A673 (cell line): ENCODE data around the gene CNP. TPM values are rescaled to one million over a fixed set of nuclear protein-coding genes. Genes with fewer than 3 reads are reported as not detected.

Experiments
- BruUV-seq: library from RNA; stranded (reverse); fragments of 400-500 nt; replicated peaks from 2 replicates; lab custom pipeline; 2021; lab: Mats Ljungman, UMichigan
- CTCF ChIA-PET: fragments of 300-600 bp; sonication (Branson Sonifier 250); formaldehyde crosslinking; loops from one replicate; lab custom pipeline; 2022; ENCODE audit warnings: antibody characterized with exemption; lab: Charles Lee
- POLR2A ChIA-PET: fragments of 300-600 bp; sonication (Branson Sonifier 250); formaldehyde crosslinking; loops from one replicate; lab custom pipeline; 2022; ENCODE audit warnings: antibody characterized with exemption; ENCODE audit not compliant: low non-redundant PET; lab: Charles Lee
- DNase-seq: peaks from one replicate; pipeline ENCODE4 v3.0.0-alpha.2; 2015; ENCODE audit warnings: low spot score
- H3K27ac ChIP-seq: fragments of 200-600 bp; sonication (generic); 2 replicates; pipeline ENCODE4 v1.5.1; 2016; ENCODE audit warnings: mixed run types, low read depth, mild to moderate bottlenecking, mixed read lengths, antibody characterized with exemption, low read length; ENCODE audit not compliant: poor library complexity, severe bottlenecking
- H3K27me3 ChIP-seq: fragments of 200-600 bp; sonication (generic); replicated peaks from 2 replicates; pipeline ENCODE4 v1.6.1; 2017; ENCODE audit warnings: mixed run types, low read depth, mild to moderate bottlenecking, mixed read lengths, antibody characterized with exemption, low read length; ENCODE audit not compliant: insufficient read depth, poor library complexity
- H3K36me3 ChIP-seq: fragments of 200-600 bp; sonication (generic); 2 replicates; pipeline ENCODE4 v1.6.1; 2016; ENCODE audit warnings: mixed run types, mild to moderate bottlenecking, mixed read lengths, antibody characterized with exemption, low read length; ENCODE audit not compliant: insufficient read depth, poor library complexity, severe bottlenecking
- H3K4me1 ChIP-seq: fragments of 200-600 bp; sonication (generic); 2 replicates; pipeline ENCODE4 v1.6.1; 2017; ENCODE audit warnings: mixed run types, mild to moderate bottlenecking, mixed read lengths, antibody characterized with exemption, low read length; ENCODE audit not compliant: insufficient read depth, poor library complexity, severe bottlenecking
- H3K4me3 ChIP-seq: fragments of 200-600 bp; sonication (generic); 2 replicates; pipeline ENCODE4 v1.5.1; 2016; ENCODE audit warnings: low read depth, mixed run types, mild to moderate bottlenecking, mixed read lengths, low read length; ENCODE audit not compliant: poor library complexity, severe bottlenecking
- H3K9me3 ChIP-seq: fragments of 200-600 bp; sonication (generic); 2 replicates; pipeline ENCODE4 v1.6.1; 2016; ENCODE audit warnings: mixed run types, low read depth, mild to moderate bottlenecking, mixed read lengths, antibody characterized with exemption, low read length; ENCODE audit not compliant: poor library complexity, severe bottlenecking
- EZH2 ChIP-seq: fragments of 200-600 bp; sonication (generic); IDR thresholded peaks from 2 replicates; pipeline ENCODE4 v1.6.1; 2017; ENCODE audit warnings: borderline replicate concordance, low read depth, mild to moderate bottlenecking, mixed read lengths, antibody characterized with exemption, low read length; ENCODE audit not compliant: poor library complexity, severe bottlenecking
- intact Hi-C: fragments of 100-400 bp; cut with micrococcal nuclease; formaldehyde crosslinking; loops from one replicate; pipeline ENCODE4 v1.10.0; 2022; ENCODE audit not compliant: unreplicated experiment
- total RNA-seq: library from RNA; stranded (reverse); gene quantifications from 2 replicates; pipeline ENCODE4 v1.2.3, GENCODE V29; 2021
- TF ChIP-seq, protein P1 (sequence below): fragments of 300-800, 200-600 bp; sonication (generic); conservative IDR thresholded peaks from 2 replicates; pipeline ENCODE4 v1.5.1; 2017; ENCODE audit warnings: low read depth, mild to moderate bottlenecking, antibody characterized with exemption, low read length, moderate library complexity, mixed read lengths

CNP gene
- total RNA-seq, 1 experiment from 2014 or later = 55.6 TPM

DNA sequence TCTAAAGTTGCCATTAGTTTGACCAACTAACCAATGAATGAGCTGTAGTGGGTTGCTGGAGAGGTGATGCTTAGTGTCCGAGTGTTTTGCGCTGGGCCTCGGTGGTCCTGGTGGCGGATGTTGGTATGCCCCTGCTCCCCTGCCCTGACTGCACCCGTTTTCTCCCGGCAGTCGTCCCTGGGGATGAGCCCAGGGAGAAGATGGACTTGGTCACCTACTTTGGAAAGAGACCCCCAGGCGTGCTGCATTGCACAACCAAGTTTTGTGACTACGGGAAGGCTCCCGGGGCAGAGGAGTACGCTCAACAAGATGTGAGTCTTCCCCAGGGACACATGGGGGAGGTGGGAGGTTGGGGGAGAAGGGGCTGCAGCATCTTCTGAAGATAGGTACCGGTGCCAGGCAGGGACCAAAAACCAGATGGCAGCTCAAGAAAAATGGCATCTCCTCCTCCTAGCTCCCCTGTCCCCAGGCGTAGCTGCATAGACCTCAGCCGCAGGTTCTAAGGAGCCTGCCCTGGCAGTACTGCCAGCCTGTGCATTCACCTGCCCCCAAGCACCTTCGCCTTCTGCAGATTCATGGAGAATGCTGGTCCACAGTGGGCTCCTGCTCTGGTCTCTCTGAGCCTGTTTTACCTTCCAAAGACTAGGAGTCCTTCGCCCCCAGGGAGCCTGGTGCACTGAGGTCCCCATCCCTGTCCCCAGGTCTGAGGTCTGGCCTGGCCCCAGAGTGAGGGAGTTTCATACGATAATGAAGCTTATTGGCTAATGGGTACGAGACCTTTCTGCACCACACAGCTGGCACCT is 5.3 kb downstream of the CNP start:
- no peak for DNase-seq
- POLR2A ChIA-PET = interaction anchor here (0.5 kb wide), 1 partner anchor 393 kb away, joined by 6 read pairs; no protein-coding TSS in a partner anchor
- Histone ChIP-seq H3K9me3 (no peaks in the 10 kb centered on the region), H3K27ac (no peak overlapping the region), H3K36me3 (peaks cover 24% of the 10 kb centered on the region), H3K27me3 (no peaks in the 10 kb centered on the region), H3K4me3 (no peak overlapping the region), H3K4me1 (no peaks in the 10 kb centered on the region)
- intact Hi-C loops = no loop called here
- CTCF ChIA-PET = no interaction called here
- BruUV-seq = no TSS peak
- TF ChIP-seq EZH2 = no peak
- TF ChIP-seq, protein P1, sequence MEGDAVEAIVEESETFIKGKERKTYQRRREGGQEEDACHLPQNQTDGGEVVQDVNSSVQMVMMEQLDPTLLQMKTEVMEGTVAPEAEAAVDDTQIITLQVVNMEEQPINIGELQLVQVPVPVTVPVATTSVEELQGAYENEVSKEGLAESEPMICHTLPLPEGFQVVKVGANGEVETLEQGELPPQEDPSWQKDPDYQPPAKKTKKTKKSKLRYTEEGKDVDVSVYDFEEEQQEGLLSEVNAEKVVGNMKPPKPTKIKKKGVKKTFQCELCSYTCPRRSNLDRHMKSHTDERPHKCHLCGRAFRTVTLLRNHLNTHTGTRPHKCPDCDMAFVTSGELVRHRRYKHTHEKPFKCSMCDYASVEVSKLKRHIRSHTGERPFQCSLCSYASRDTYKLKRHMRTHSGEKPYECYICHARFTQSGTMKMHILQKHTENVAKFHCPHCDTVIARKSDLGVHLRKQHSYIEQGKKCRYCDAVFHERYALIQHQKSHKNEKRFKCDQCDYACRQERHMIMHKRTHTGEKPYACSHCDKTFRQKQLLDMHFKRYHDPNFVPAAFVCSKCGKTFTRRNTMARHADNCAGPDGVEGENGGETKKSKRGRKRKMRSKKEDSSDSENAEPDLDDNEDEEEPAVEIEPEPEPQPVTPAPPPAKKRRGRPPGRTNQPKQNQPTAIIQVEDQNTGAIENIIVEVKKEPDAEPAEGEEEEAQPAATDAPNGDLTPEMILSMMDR = no peak

DNA sequence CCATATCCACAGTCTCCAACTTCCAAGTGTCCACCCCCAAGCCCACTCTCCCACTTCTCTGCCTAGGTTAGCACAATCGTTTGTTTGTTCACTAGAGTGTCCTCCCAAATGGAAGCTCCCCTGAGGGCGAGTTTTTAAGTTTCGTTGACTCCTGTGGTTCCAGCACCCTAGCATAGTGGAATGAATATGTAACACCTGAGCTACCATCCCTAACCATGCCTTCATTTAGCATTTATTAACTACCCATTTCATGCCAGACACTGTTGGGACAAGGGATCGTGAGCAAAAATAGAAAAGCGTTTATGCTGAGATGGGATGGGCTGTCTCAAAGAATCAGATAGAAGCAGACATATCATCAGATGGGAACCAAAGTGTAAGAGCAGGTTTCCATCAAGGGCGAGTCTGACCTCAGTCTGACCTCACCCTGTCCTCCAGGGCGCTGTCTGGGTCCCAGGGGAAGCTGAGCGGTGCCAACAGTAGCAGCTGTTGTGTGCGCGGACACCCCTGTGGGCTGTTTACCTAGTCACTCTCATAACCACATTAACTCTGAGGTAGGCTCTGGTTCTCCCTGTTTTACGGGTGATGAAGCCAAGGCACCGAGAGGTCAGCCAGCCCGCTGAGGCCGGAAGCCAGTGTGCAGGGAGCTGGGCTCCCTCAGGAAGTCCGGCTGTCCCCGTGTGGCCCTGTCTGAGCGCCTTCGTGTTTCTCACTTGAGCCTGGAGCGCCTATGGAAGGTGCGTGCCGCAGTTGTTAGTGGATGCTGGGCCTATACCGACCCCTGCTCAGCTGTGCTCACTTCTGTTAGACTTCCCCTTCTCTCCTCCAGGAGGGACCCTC is 6.2 kb downstream of the CNP start:
- peaks cover 24% of the 10 kb centered on the region for H3K36me3 ChIP-seq
- no peaks in the 10 kb centered on the region for H3K27me3 ChIP-seq
- H3K9me3 ChIP-seq = no peaks in the 10 kb centered on the region
- no peak overlapping the region for H3K27ac ChIP-seq
- no peak for TF ChIP-seq EZH2
- TF ChIP-seq, protein P1 = no peak
- no TSS peak for BruUV-seq
- intact Hi-C loops = no loop called here
- ChIA-PET CTCF (no interaction called here), POLR2A (interaction anchor here (0.5 kb wide), 1 partner anchor 393 kb away, joined by 6 read pairs; no protein-coding TSS in a partner anchor)
- no peaks in the 10 kb centered on the region for H3K4me1 ChIP-seq
- no peak overlapping the region for H3K4me3 ChIP-seq
- no peak for DNase-seq

DNA sequence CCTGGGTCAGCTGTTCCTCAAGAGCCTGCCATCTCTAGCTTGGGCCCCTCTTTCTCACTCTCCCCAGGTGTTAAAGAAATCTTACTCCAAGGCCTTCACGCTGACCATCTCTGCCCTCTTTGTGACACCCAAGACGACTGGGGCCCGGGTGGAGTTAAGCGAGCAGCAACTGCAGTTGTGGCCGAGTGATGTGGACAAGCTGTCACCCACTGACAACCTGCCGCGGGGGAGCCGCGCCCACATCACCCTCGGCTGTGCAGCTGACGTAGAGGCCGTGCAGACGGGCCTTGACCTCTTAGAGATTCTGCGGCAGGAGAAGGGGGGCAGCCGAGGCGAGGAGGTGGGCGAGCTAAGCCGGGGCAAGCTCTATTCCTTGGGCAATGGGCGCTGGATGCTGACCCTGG is 6.8 kb downstream of the CNP start:
- no peak overlapping the region for H3K27ac ChIP-seq
- H3K36me3 ChIP-seq = peaks cover 24% of the 10 kb centered on the region

More for the DNA sequence above, 6.8 kb downstream of the CNP start:
- no peaks in the 10 kb centered on the region for H3K4me1 ChIP-seq
- no peak for DNase-seq
- intact Hi-C loops = no loop called here
- CTCF ChIA-PET = no interaction called here
- BruUV-seq = no TSS peak
- H3K27me3 ChIP-seq = no peaks in the 10 kb centered on the region
- H3K4me3 ChIP-seq = no peak overlapping the region
- H3K9me3 ChIP-seq = no peaks in the 10 kb centered on the region
- TF ChIP-seq, protein P1 = no peak
- TF ChIP-seq EZH2 = no peak
- POLR2A ChIA-PET = no interaction called here
